OCI-LY3 (cell line): ENCODE data around the gene TPSG1.
"Not testable (repeated sequence)": the region's sequence is repeated elsewhere in the genome, so short reads cannot be mapped to it uniquely, and the experiment has no call there.

ENCODE experiments used
- H2AFZ ChIP-seq: fragments of 200-600, 300-600 bp; shearing (Covaris generic); 2 replicates; pipeline ENCODE4 v1.6.0; 2014; ENCODE audit warnings: antibody characterized with exemption, low read depth, low read length
- H3K27ac ChIP-seq: fragments of 200-600, 300-600 bp; sonication (generic); 2 replicates; pipeline ENCODE4 v1.5.1; 2014; ENCODE audit warnings: mild to moderate bottlenecking, low read length, moderate library complexity, mixed read lengths
- H3K27me3 ChIP-seq: fragments of 200-600, 300-600 bp; sonication (generic); 2 replicates; pipeline ENCODE4 v1.6.1; 2014; ENCODE audit warnings: low read depth, low read length, mixed read lengths
- H3K36me3 ChIP-seq: fragments of 200-600, 300-600 bp; sonication (generic); replicated peaks from 2 replicates; pipeline ENCODE3; 2014; ENCODE audit warnings: low read depth, low read length, mixed read lengths
- H3K4me1 ChIP-seq: fragments of 300-600, 200-600 bp; sonication (generic); 2 replicates; pipeline ENCODE4 v1.6.1; 2014; ENCODE audit warnings: low read length, mixed read lengths
- H3K4me2 ChIP-seq: fragments of 200-600, 300-600 bp; sonication (generic); 2 replicates; pipeline ENCODE4 v1.6.1; 2014; ENCODE audit warnings: low read length, mixed read lengths
- H3K4me3 ChIP-seq: fragments of 300-600, 200-600 bp; sonication (generic); 2 replicates; pipeline ENCODE4 v1.5.1; 2014; ENCODE audit warnings: antibody characterized with exemption, mild to moderate bottlenecking, low read length, moderate library complexity
- H3K79me2 ChIP-seq: fragments of 300-600, 200-600 bp; shearing (Covaris generic); 2 replicates; pipeline ENCODE4 v1.6.1; 2014; ENCODE audit warnings: mild to moderate bottlenecking, low read length, mixed read lengths
- H3K9ac ChIP-seq: fragments of 300-600, 200-600 bp; shearing (Covaris generic); 2 replicates; pipeline ENCODE4 v1.6.0; 2014; ENCODE audit warnings: mild to moderate bottlenecking, low read length, moderate library complexity
- H3K9me3 ChIP-seq: fragments of 200-600, 300-600 bp; shearing (Covaris generic); 2 replicates; pipeline ENCODE4 v1.6.1; 2014; ENCODE audit warnings: low read length, mixed read lengths; ENCODE audit not compliant: insufficient read depth
- H4K20me1 ChIP-seq: fragments of 200-600, 300-600 bp; sonication (generic); 2 replicates; pipeline ENCODE4 v1.6.1; 2016; ENCODE audit warnings: low read length, mixed read lengths; ENCODE audit not compliant: insufficient read depth
- EZH2phosphoT487 ChIP-seq: fragments of 200-600 bp; shearing (Covaris generic); IDR thresholded peaks from 2 replicates; pipeline ENCODE4 v1.6.1; 2018; ENCODE audit warnings: antibody characterized with exemption, mixed run types, low read depth
- TF ChIP-seq, protein P1 (sequence below): fragments of 200-600, 300-600 bp; sonication (generic); IDR thresholded peaks from 2 replicates; pipeline ENCODE4 v1.5.1; 2014; ENCODE audit warnings: antibody characterized with exemption, low read length, low read depth

The TPSG1 gene

GRCh38 chr16:1230084-1230470 lies 5.0 kb upstream of the TPSG1 start, which contains the start of gene TPSB2:
Gene TPSB2, minus strand, starts transcription at chr16:1230184. Its CDS starts 233 bp downstream, at chr16:1229951.
- not testable (repeated sequence) for H3K9me3 ChIP-seq, H3K4me2 ChIP-seq

GRCh38 chr16:1229476-1229875 lies 4.4 kb upstream of the TPSG1 start:
- not testable (repeated sequence) for H2AFZ ChIP-seq, H4K20me1 ChIP-seq, H3K4me3 ChIP-seq, H3K4me1 ChIP-seq, H3K79me2 ChIP-seq, H3K36me3 ChIP-seq, H3K27ac ChIP-seq, H3K27me3 ChIP-seq, H3K9me3 ChIP-seq, H3K9ac ChIP-seq, H3K4me2 ChIP-seq

More at GRCh38 chr16:1230084-1230470, 5.0 kb upstream of the TPSG1 start, which contains the start of gene TPSB2:
- not testable (repeated sequence) for H3K27me3 ChIP-seq, H3K4me3 ChIP-seq, H3K9ac ChIP-seq, H3K36me3 ChIP-seq, H2AFZ ChIP-seq, H3K27ac ChIP-seq, H4K20me1 ChIP-seq, H3K79me2 ChIP-seq, H3K4me1 ChIP-seq

- not testable (repeated sequence) for H2AFZ ChIP-seq, H3K4me2 ChIP-seq, H3K4me1 ChIP-seq, H3K4me3 ChIP-seq, H4K20me1 ChIP-seq, H3K9ac ChIP-seq, H3K9me3 ChIP-seq, H3K36me3 ChIP-seq, H3K79me2 ChIP-seq, H3K27ac ChIP-seq, H3K27me3 ChIP-seq
These were observed 3.2 kb upstream of the TPSG1 start for GRCh38 chr16:1228227-1228626.

- H3K4me2 ChIP-seq, H3K27ac ChIP-seq, H4K20me1 ChIP-seq, H3K9ac ChIP-seq, H3K9me3 ChIP-seq, H2AFZ ChIP-seq, H3K4me3 ChIP-seq, H3K27me3 ChIP-seq, H3K36me3 ChIP-seq, H3K79me2 ChIP-seq, H3K4me1 ChIP-seq: not testable (repeated sequence)
These were observed 1.6 kb upstream of the TPSG1 start for GRCh38 chr16:1226692-1227091.

DNA sequence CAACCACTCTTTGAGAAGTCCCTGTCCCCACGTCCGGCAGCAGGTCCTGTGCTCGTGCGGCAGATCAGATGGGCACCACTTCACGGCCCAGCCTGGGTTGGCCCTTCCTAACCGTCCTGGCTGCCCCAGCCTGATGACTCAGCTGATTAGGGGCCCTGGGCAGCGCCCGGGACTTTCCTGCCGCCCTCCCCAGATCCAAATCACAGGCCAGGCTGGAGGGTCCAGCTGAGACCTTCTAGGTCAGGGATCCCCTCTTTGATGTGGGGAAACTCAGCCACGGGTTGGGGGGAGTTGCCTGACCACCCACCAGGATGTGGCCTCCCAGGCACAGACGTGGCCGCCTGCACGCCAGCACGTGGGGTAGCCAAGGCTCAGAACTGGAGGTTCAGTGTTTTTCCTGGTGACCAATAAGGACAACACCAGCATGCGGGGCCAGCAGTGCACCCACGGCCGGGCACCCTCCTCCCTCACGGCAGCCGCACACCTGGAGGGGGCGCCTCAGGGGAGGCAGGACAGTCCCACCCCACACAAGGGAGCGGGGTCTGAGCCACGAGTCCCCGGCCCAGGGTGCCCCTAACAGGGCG lies 752 bp upstream of the TPSG1 start:
- not testable (repeated sequence) for H2AFZ ChIP-seq, H3K4me2 ChIP-seq, H3K79me2 ChIP-seq, H4K20me1 ChIP-seq, H3K4me1 ChIP-seq, H3K9me3 ChIP-seq, H3K27ac ChIP-seq, H3K4me3 ChIP-seq, H3K9ac ChIP-seq, H3K36me3 ChIP-seq, H3K27me3 ChIP-seq

GRCh38 chr16:1224558-1224957 lies 510 bp downstream of the TPSG1 start:
- no peak for TF ChIP-seq EZH2phosphoT487
- TF ChIP-seq, protein P1, sequence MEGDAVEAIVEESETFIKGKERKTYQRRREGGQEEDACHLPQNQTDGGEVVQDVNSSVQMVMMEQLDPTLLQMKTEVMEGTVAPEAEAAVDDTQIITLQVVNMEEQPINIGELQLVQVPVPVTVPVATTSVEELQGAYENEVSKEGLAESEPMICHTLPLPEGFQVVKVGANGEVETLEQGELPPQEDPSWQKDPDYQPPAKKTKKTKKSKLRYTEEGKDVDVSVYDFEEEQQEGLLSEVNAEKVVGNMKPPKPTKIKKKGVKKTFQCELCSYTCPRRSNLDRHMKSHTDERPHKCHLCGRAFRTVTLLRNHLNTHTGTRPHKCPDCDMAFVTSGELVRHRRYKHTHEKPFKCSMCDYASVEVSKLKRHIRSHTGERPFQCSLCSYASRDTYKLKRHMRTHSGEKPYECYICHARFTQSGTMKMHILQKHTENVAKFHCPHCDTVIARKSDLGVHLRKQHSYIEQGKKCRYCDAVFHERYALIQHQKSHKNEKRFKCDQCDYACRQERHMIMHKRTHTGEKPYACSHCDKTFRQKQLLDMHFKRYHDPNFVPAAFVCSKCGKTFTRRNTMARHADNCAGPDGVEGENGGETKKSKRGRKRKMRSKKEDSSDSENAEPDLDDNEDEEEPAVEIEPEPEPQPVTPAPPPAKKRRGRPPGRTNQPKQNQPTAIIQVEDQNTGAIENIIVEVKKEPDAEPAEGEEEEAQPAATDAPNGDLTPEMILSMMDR, result no peak
- no peak overlapping the region for H2AFZ ChIP-seq
- H4K20me1 ChIP-seq, result no peaks in the 10 kb centered on the region
- no peaks in the 10 kb centered on the region for H3K4me1 ChIP-seq
- no peak overlapping the region for H3K4me2 ChIP-seq
- no peaks in the 10 kb centered on the region for H3K36me3 ChIP-seq
- H3K4me3 ChIP-seq, result no peak overlapping the region
- no peaks in the 10 kb centered on the region for H3K79me2 ChIP-seq
- no peak overlapping the region for H3K27ac ChIP-seq
- no peaks in the 10 kb centered on the region for H3K27me3 ChIP-seq
- H3K9ac ChIP-seq, result no peak overlapping the region
- no peaks in the 10 kb centered on the region for H3K9me3 ChIP-seq
